ENCODE data around the gene MAML2. TPM values are rescaled to one million over a fixed set of nuclear protein-coding genes. Genes with fewer than 3 reads are reported as not detected.

MAML2 gene
- total and polyA plus RNA-seq, 2 of the 13 experiments (the other 11 are each of a cell fraction or from before 2014, with no cell fraction given) = 2.3 to 25.9 TPM

DNA sequence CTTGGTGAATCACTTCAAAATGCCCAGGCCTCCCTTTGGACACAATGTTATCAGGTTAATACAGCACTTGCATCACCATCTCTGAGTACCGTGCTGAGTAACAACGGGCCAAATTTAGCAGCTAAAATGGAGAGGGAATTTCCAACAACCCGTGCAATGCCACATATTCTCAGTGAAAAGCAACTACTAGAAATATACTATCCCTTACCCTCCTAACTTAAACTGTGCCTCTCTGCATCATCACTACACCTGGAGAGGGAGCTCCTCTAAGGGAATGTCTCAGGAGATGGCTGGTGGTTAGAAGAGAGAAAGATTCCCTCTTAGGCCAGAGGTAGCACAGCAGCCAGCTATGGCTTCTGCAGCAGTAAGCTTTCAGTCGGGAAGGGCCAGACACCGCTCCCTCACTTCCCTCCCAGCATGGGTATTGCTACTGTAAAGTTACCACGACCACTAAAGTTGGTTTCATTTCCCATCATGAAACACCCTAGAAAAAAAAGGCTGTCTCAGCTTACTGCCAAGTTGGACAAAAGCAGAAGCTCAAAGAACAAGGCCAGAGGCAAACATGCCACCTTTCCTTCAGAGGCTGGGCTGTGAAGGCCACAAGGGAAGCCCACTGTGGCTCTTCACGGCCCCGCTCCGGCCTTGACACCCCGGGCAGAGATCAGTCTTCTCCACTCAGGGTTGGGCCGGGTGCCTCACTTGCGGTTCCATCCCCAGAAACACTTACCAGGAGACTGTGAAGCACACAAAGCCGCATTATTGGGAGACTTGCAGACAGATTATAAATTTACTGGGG lies 3.9 kb downstream of the MAML2 start (continued):
- TF ChIP-seq, protein P1, sequence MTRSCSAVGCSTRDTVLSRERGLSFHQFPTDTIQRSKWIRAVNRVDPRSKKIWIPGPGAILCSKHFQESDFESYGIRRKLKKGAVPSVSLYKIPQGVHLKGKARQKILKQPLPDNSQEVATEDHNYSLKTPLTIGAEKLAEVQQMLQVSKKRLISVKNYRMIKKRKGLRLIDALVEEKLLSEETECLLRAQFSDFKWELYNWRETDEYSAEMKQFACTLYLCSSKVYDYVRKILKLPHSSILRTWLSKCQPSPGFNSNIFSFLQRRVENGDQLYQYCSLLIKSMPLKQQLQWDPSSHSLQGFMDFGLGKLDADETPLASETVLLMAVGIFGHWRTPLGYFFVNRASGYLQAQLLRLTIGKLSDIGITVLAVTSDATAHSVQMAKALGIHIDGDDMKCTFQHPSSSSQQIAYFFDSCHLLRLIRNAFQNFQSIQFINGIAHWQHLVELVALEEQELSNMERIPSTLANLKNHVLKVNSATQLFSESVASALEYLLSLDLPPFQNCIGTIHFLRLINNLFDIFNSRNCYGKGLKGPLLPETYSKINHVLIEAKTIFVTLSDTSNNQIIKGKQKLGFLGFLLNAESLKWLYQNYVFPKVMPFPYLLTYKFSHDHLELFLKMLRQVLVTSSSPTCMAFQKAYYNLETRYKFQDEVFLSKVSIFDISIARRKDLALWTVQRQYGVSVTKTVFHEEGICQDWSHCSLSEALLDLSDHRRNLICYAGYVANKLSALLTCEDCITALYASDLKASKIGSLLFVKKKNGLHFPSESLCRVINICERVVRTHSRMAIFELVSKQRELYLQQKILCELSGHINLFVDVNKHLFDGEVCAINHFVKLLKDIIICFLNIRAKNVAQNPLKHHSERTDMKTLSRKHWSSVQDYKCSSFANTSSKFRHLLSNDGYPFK (CRISPR knock-in tag; IDR thresholded peaks at IDR 0.05; ENCODE audit: borderline replicate concordance) = peak; percentile 22; the same call in 1 of the 2 replicates
- no peak for TF ChIP-seq ZNF331 (CRISPR knock-in tag; IDR thresholded peaks at IDR 0.05)
- TF ChIP-seq NBN (conservative IDR thresholded peaks at IDR 0.05) = no peak
- no peak for TF ChIP-seq NR1H2 (CRISPR knock-in tag; IDR thresholded peaks at IDR 0.05; ENCODE audit: borderline replicate concordance, low read depth)
- TF ChIP-seq HCFC1 (IDR thresholded peaks at IDR 0.05; ENCODE audit: low read depth, low read length) = no peak
- TF ChIP-seq SRSF1 (optimal IDR thresholded peaks at IDR 0.05; ENCODE audit: low read depth, low read length) = no peak
- TF ChIP-seq, protein P2, sequence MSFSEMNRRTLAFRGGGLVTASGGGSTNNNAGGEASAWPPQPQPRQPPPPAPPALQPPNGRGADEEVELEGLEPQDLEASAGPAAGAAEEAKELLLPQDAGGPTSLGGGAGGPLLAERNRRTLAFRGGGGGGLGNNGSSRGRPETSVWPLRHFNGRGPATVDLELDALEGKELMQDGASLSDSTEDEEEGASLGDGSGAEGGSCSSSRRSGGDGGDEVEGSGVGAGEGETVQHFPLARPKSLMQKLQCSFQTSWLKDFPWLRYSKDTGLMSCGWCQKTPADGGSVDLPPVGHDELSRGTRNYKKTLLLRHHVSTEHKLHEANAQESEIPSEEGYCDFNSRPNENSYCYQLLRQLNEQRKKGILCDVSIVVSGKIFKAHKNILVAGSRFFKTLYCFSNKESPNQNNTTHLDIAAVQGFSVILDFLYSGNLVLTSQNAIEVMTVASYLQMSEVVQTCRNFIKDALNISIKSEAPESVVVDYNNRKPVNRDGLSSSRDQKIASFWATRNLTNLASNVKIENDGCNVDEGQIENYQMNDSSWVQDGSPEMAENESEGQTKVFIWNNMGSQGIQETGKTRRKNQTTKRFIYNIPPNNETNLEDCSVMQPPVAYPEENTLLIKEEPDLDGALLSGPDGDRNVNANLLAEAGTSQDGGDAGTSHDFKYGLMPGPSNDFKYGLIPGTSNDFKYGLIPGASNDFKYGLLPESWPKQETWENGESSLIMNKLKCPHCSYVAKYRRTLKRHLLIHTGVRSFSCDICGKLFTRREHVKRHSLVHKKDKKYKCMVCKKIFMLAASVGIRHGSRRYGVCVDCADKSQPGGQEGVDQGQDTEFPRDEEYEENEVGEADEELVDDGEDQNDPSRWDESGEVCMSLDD (CRISPR knock-in tag; IDR thresholded peaks at IDR 0.05; ENCODE audit: borderline replicate concordance) = no peak
- TF ChIP-seq, protein P3, sequence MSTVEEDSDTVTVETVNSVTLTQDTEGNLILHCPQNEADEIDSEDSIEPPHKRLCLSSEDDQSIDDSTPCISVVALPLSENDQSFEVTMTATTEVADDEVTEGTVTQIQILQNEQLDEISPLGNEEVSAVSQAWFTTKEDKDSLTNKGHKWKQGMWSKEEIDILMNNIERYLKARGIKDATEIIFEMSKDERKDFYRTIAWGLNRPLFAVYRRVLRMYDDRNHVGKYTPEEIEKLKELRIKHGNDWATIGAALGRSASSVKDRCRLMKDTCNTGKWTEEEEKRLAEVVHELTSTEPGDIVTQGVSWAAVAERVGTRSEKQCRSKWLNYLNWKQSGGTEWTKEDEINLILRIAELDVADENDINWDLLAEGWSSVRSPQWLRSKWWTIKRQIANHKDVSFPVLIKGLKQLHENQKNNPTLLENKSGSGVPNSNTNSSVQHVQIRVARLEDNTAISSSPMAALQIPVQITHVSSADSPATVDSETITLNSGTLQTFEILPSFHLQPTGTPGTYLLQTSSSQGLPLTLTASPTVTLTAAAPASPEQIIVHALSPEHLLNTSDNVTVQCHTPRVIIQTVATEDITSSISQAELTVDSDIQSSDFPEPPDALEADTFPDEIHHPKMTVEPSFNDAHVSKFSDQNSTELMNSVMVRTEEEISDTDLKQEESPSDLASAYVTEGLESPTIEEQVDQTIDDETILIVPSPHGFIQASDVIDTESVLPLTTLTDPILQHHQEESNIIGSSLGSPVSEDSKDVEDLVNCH (CRISPR knock-in tag; IDR thresholded peaks at IDR 0.05) = no peak
- peak; percentile 54 for TF ChIP-seq MED1 (CRISPR knock-in tag; IDR thresholded peaks at IDR 0.05)
- no peak for TF ChIP-seq BHLHE40 (IDR thresholded peaks at IDR 0.05; ENCODE audit: low read length)
- TF ChIP-seq, protein P4, sequence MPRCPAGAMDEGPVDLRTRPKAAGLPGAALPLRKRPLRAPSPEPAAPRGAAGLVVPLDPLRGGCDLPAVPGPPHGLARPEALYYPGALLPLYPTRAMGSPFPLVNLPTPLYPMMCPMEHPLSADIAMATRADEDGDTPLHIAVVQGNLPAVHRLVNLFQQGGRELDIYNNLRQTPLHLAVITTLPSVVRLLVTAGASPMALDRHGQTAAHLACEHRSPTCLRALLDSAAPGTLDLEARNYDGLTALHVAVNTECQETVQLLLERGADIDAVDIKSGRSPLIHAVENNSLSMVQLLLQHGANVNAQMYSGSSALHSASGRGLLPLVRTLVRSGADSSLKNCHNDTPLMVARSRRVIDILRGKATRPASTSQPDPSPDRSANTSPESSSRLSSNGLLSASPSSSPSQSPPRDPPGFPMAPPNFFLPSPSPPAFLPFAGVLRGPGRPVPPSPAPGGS (CRISPR knock-in tag; IDR thresholded peaks at IDR 0.05) = no peak
- TF ChIP-seq FOXA1 (IDR thresholded peaks at IDR 0.05) = no peak
- no peak for TF ChIP-seq FOXA1 (CRISPR knock-in tag; IDR thresholded peaks at IDR 0.05)
- TF ChIP-seq, protein P5, sequence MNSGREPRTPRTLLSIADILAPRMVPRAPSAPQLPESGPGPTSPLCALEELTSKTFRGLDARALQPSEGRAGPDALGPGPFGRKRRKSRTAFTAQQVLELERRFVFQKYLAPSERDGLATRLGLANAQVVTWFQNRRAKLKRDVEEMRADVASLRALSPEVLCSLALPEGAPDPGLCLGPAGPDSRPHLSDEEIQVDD (CRISPR knock-in tag; IDR thresholded peaks at IDR 0.05; ENCODE audit: borderline replicate concordance) = no peak
- TF ChIP-seq SPEN (CRISPR knock-in tag; IDR thresholded peaks at IDR 0.05; ENCODE audit: low read depth) = no peak
- TF ChIP-seq YEATS4 (CRISPR knock-in tag; IDR thresholded peaks at IDR 0.05; ENCODE audit: borderline replicate concordance) = no peak
- no peak for TF ChIP-seq CHCHD3 (CRISPR knock-in tag; IDR thresholded peaks at IDR 0.05)
- TF ChIP-seq, protein P6, sequence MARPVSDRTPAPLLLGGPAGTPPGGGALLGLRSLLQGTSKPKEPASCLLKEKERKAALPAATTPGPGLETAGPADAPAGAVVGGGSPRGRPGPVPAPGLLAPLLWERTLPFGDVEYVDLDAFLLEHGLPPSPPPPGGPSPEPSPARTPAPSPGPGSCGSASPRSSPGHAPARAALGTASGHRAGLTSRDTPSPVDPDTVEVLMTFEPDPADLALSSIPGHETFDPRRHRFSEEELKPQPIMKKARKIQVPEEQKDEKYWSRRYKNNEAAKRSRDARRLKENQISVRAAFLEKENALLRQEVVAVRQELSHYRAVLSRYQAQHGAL (CRISPR knock-in tag; IDR thresholded peaks at IDR 0.05; ENCODE audit: not compliant biosample characterization) = no peak
